H1 (cell line): ENCODE results near the gene HSD17B1. TPM values are rescaled to one million over a fixed set of nuclear protein-coding genes. Genes with fewer than 3 reads are reported as not detected.
"Not testable (repeated sequence)": the region's sequence is repeated elsewhere in the genome, so short reads cannot be mapped to it uniquely, and the experiment has no call there.

Experiments
- CTCF ChIA-PET: fragments of 300-600 bp; sonication (Branson Sonifier 250); formaldehyde crosslinking; loops from one replicate; lab custom pipeline; 2021; ENCODE audit not compliant: partially characterized antibody; lab: Charles Lee
- POLR2A ChIA-PET: fragments of 300-600 bp; sonication (Branson Sonifier 250); formaldehyde crosslinking; loops from one replicate; lab custom pipeline; 2021; ENCODE audit warnings: inconsistent platforms; ENCODE audit not compliant: partially characterized antibody; lab: Charles Lee
- DNase-seq, 2 experiments: peaks; one replicate each; pipeline versions ENCODE4 v3.0.0 to v3.0.0-alpha.2; 2010 to 2022; ENCODE audit warnings: low spot score in 2 of 2, low read depth in 1 of 2, mixed read lengths in 1 of 2
- FAIRE-seq: peaks from 2 replicates; lab custom pipeline; 2011; peaks lifted over from hg19 to GRCh38; lab: Jason Lieb, UNC
- H2AFZ ChIP-seq: 2 replicates; pipeline ENCODE4 v1.8.1; 2012; ENCODE audit warnings: low read length, inconsistent platforms
- H2AK5ac ChIP-seq: 2 replicates; pipeline ENCODE4 v1.6.1; 2013; ENCODE audit warnings: low read depth, low read length
- H2BK120ac ChIP-seq: replicated peaks from 2 replicates; pipeline ENCODE3; 2013; ENCODE audit warnings: low read depth, low read length, inconsistent platforms
- H2BK12ac ChIP-seq: 2 replicates; pipeline ENCODE4 v1.6.1; 2013; ENCODE audit warnings: low read depth, low read length
- H2BK15ac ChIP-seq: 2 replicates; pipeline ENCODE4 v1.6.1; 2013; ENCODE audit warnings: low read length
- H2BK20ac ChIP-seq: 2 replicates; pipeline ENCODE4 v1.6.1; 2013; ENCODE audit warnings: low read length
- H2BK5ac ChIP-seq: 2 replicates; pipeline ENCODE4 v1.6.1; 2013; ENCODE audit warnings: low read depth, low read length
- H3K14ac ChIP-seq: 2 replicates; pipeline ENCODE4 v1.6.1; 2013; ENCODE audit warnings: inconsistent platforms; ENCODE audit not compliant: insufficient read length
- H3K18ac ChIP-seq: 2 replicates; pipeline ENCODE4 v1.6.1; 2013; ENCODE audit warnings: low read length; ENCODE audit errors: extremely low read depth
- H3K23ac ChIP-seq: 2 replicates; pipeline ENCODE4 v1.6.1; 2013; ENCODE audit warnings: inconsistent platforms; ENCODE audit not compliant: insufficient read length
- H3K23me2 ChIP-seq: 2 replicates; pipeline ENCODE4 v1.6.1; 2013; ENCODE audit warnings: low read depth, low read length
- H3K27ac ChIP-seq: 2 replicates; pipeline ENCODE4 v1.6.1; 2011; ENCODE audit warnings: low read depth, low read length, inconsistent platforms
- H3K27me3 ChIP-seq, 4 experiments: replicated peaks in 1 of 4; 1 replicate in 1 of 4; 2 replicates in 3 of 4; pipeline versions ENCODE4 v1.6.1 to v1.8.1; 2011 to 2013; ENCODE audit warnings: low read length in 3 of 4, mild to moderate bottlenecking in 3 of 4, inconsistent platforms in 2 of 4, mixed read lengths in 2 of 4, moderate library complexity in 1 of 4; ENCODE audit not compliant: control insufficient read depth in 3 of 4, insufficient read depth in 3 of 4; ENCODE audit errors: extremely low read depth in 1 of 4
- H3K36me3 ChIP-seq, 4 experiments: 2 replicates each; pipeline versions ENCODE4 v1.6.1 to v1.8.1; 2011 to 2013; ENCODE audit warnings: mild to moderate bottlenecking in 4 of 4, low read length in 3 of 4, moderate library complexity in 2 of 4, control low read depth in 1 of 4, inconsistent platforms in 1 of 4; ENCODE audit not compliant: insufficient read depth in 4 of 4, control insufficient read depth in 2 of 4
- H3K4ac ChIP-seq: replicated peaks from 2 replicates; pipeline ENCODE3; 2013; ENCODE audit warnings: low read length, low read depth, mixed read lengths, inconsistent platforms; ENCODE audit not compliant: insufficient read length
- H3K4me1 ChIP-seq, 4 experiments: replicated peaks in 1 of 4; 1 replicate in 1 of 4; 2 replicates in 3 of 4; pipeline versions ENCODE4 v1.6.1 to v1.8.1; 2011 to 2013; ENCODE audit warnings: low read length in 3 of 4, inconsistent platforms in 2 of 4, mixed read lengths in 1 of 4; ENCODE audit not compliant: insufficient read depth in 4 of 4, control insufficient read depth in 3 of 4
- H3K4me2 ChIP-seq, 2 experiments: 2 replicates each; pipeline versions ENCODE4 v1.6.1 to v1.8.1; 2011 to 2013; ENCODE audit warnings: low read depth in 2 of 2, low read length in 2 of 2, control low read depth in 1 of 2, inconsistent platforms in 1 of 2, mild to moderate bottlenecking in 1 of 2; ENCODE audit not compliant: insufficient read depth in 1 of 2
- H3K4me3 ChIP-seq, 4 experiments: fragments of 200-600, 300-600 bp in 1 of 4; sonication (generic), shearing (Covaris generic), sonication (Bioruptor Twin) in 1 of 4; 2 replicates each; pipeline versions ENCODE4 v1.5.1 to v1.8.1; 2011 to 2016; ENCODE audit warnings: low read length in 4 of 4, low read depth in 3 of 4, control low read depth in 2 of 4, inconsistent platforms in 2 of 4, mild to moderate bottlenecking in 2 of 4, mixed read lengths in 1 of 4, moderate library complexity in 1 of 4; ENCODE audit not compliant: insufficient read depth in 2 of 4; ENCODE audit errors: extremely low read depth in 1 of 4
- H3K56ac ChIP-seq: replicated peaks from 2 replicates; pipeline ENCODE3; 2013; ENCODE audit warnings: low read depth, mild to moderate bottlenecking, mixed read lengths, low read length, inconsistent platforms; ENCODE audit not compliant: insufficient read length
- H3K79me1 ChIP-seq: 2 replicates; pipeline ENCODE4 v1.6.1; 2013; ENCODE audit warnings: low read depth, low read length, control low read depth
- H3K79me2 ChIP-seq, 2 experiments: 2 replicates each; pipeline versions ENCODE4 v1.6.1 to v1.8.1; 2012 to 2013; ENCODE audit warnings: low read length in 2 of 2, mild to moderate bottlenecking in 2 of 2, inconsistent platforms in 1 of 2; ENCODE audit not compliant: insufficient read depth in 2 of 2, control insufficient read depth in 1 of 2
- H3K9ac ChIP-seq, 4 experiments: replicated peaks in 1 of 4; 1 replicate in 1 of 4; 2 replicates in 3 of 4; pipeline versions ENCODE4 v1.6.1 to v1.8.1; 2011 to 2013; ENCODE audit warnings: low read depth in 3 of 4, low read length in 3 of 4, control low read depth in 2 of 4, mild to moderate bottlenecking in 2 of 4, moderate library complexity in 2 of 4, inconsistent platforms in 1 of 4; ENCODE audit errors: extremely low read depth in 1 of 4
- H3K9me3 ChIP-seq, 2 experiments: 2 replicates each; pipeline versions ENCODE4 v1.6.1 to v1.8.1; 2012 to 2013; ENCODE audit warnings: mild to moderate bottlenecking in 2 of 2, moderate library complexity in 2 of 2, control low read depth in 1 of 2, inconsistent platforms in 1 of 2, low read depth in 1 of 2, low read length in 1 of 2, mixed read lengths in 1 of 2; ENCODE audit not compliant: insufficient read depth in 2 of 2
- H4K20me1 ChIP-seq, 2 experiments: replicated peaks in 1 of 2; 2 replicates each; pipeline versions ENCODE3 to v1.8.1; 2011 to 2013; ENCODE audit warnings: inconsistent platforms in 2 of 2, low read length in 2 of 2, mild to moderate bottlenecking in 1 of 2; ENCODE audit not compliant: insufficient read depth in 2 of 2, control insufficient read depth in 1 of 2
- H4K5ac ChIP-seq: 2 replicates; pipeline ENCODE4 v1.6.1; 2013; ENCODE audit warnings: low read length, low read depth, mixed read lengths, inconsistent platforms; ENCODE audit not compliant: insufficient read length
- H4K8ac ChIP-seq: 2 replicates; pipeline ENCODE4 v1.8.0; 2013; ENCODE audit warnings: mild to moderate bottlenecking, moderate library complexity, low read length, inconsistent platforms; ENCODE audit not compliant: insufficient read depth; ENCODE audit errors: extremely low read depth
- H4K91ac ChIP-seq: replicated peaks from 2 replicates; pipeline ENCODE3; 2013; ENCODE audit warnings: low read length, mixed read lengths, inconsistent platforms; ENCODE audit not compliant: insufficient read length
- WGBS, 2 experiments: shearing (Covaris generic) in 1 of 2; methylation state at CpG; one replicate each; pipeline versions ENCODE4 v1.1.6 to v1.1.7; 2013 to 2015; ENCODE audit warnings: low lambda C conversion rate in 2 of 2, mixed read lengths in 2 of 2, inconsistent platforms in 1 of 2, low coverage in 1 of 2, missing lambda C conversion rate in 1 of 2; ENCODE audit not compliant: insufficient replicate concordance in 2 of 2, insufficient coverage in 1 of 2, insufficient read length in 1 of 2; ENCODE audit errors: extremely low coverage in 1 of 2, missing lambda C conversion rate in 1 of 2; 5-methylcytosine and 5-hydroxymethylcytosine counted together
- polyA plus RNA-seq, 7 experiments: library from polyadenylated mRNA; depleted of rRNA in 3 of 7; stranded (reverse) in 5 of 7; unstranded in 2 of 7; fragments of >200 nt in 5 of 7; fragments of 200-250 nt in 2 of 7; gene quantifications; 1 replicate in 5 of 7; 2 replicates in 1 of 7; 4 replicates in 1 of 7; pipeline versions ENCODE4 v1.2.1 to v1.2.3, GENCODE V29; 2011 to 2013; ENCODE audit warnings: missing spikeins in 2 of 7, mixed read lengths in 2 of 7
- total RNA-seq: library from RNA; stranded (reverse); fragmentation: NEBNext Ultra II Directional; extraction: Animal tissue kit (Norgen Biotek cat#: 25700); gene quantifications from 2 replicates; pipeline ENCODE4 v1.2.1, GENCODE V29; 2021

The HSD17B1 gene
- total and polyA plus RNA-seq, 2 of the 8 experiments (the other 6 are each of a cell fraction or from before 2014, with no cell fraction given): 0.88 to 1.0 TPM

DNA sequence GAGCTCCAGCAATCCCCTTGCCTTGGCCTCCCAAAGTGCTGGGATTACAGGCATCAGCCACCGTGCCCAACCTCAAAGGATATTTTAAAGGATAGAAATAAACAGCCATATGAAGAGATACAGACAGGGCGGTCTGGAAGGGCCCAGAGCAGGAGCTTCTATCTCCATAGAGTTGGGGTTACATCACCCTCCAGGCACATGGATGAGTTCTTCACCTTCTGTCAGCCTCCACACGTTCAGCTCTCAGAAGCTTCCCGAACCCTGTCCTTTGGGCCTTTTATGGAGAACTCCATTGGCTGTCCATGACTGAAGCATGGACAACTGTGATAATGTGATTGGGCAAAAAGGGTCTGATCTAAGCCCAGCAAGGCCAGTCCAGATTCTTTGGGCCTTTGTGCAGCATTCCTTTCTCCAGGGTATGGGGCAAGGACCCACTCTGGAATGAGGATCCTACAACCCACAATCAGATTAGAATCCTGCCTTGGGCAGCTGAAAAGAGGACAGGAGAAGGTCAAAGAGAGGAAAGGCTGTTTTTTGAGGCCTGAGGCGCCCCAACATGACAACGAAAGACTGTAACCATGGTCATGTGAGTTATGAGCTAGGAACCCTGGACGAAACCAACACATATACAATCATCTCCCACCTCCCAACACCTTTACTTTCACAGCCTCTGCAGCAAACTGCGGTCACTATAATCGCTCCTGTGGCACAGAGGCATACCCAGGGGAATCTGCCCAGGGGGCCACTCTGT, 6.8 kb upstream of the HSD17B1 start:
- peaks cover 0 to 12% (median 5%) of the 10 kb centered on the region in 4 experiments; a peak in 4 of 8 replicates for H3K36me3 ChIP-seq
- peak; percentile 78 for FAIRE-seq
- CTCF ChIA-PET: interaction anchor here (1.3 kb wide), 1 partner anchor 12 kb away, joined by 6 read pairs; no protein-coding TSS in a partner anchor
- not testable (repeated sequence) for H2BK5ac ChIP-seq, H3K18ac ChIP-seq, DNase-seq, H2BK120ac ChIP-seq, H3K23me2 ChIP-seq, H2BK12ac ChIP-seq, H4K8ac ChIP-seq, H3K4me3 ChIP-seq, H4K91ac ChIP-seq, H3K9ac ChIP-seq, H3K23ac ChIP-seq, H3K56ac ChIP-seq, H2BK20ac ChIP-seq, H2BK15ac ChIP-seq, H3K27ac ChIP-seq, H4K20me1 ChIP-seq, H3K79me2 ChIP-seq, H3K79me1 ChIP-seq, H3K27me3 ChIP-seq, H3K4me2 ChIP-seq, H2AK5ac ChIP-seq, H2AFZ ChIP-seq, H4K5ac ChIP-seq, H3K9me3 ChIP-seq, H3K4ac ChIP-seq, H3K14ac ChIP-seq, H3K4me1 ChIP-seq
- WGBS, 2 experiments: 90% methylated on average over 9 of the region's 9 CpGs; no CpG with 5 or more reads in 1 of the 2 experiments
- POLR2A ChIA-PET: interaction anchor here (0.7 to 4.3 kb wide), 3 partner anchors 9 to 770 kb away, joined by 3 to 43 read pairs (median 3); partner anchors contain the start of gene NAGLU
